ENCODE data around the gene ALPL.

The ALPL gene

GRCh38 chr1:21624571-21625389, 115.6 kb downstream of the ALPL start:
- no peak for DNase-seq (ENCODE audit: low read depth)
- H3K4me3 ChIP-seq (ENCODE audit: control insufficient read depth, low read depth, low read length), result no peak overlapping the region
- TF ChIP-seq, protein P1, sequence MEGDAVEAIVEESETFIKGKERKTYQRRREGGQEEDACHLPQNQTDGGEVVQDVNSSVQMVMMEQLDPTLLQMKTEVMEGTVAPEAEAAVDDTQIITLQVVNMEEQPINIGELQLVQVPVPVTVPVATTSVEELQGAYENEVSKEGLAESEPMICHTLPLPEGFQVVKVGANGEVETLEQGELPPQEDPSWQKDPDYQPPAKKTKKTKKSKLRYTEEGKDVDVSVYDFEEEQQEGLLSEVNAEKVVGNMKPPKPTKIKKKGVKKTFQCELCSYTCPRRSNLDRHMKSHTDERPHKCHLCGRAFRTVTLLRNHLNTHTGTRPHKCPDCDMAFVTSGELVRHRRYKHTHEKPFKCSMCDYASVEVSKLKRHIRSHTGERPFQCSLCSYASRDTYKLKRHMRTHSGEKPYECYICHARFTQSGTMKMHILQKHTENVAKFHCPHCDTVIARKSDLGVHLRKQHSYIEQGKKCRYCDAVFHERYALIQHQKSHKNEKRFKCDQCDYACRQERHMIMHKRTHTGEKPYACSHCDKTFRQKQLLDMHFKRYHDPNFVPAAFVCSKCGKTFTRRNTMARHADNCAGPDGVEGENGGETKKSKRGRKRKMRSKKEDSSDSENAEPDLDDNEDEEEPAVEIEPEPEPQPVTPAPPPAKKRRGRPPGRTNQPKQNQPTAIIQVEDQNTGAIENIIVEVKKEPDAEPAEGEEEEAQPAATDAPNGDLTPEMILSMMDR (conservative IDR thresholded peaks at IDR 0.05; ENCODE audit: control insufficient read depth, insufficient read depth, low read depth, low read length), result no peak

DNA sequence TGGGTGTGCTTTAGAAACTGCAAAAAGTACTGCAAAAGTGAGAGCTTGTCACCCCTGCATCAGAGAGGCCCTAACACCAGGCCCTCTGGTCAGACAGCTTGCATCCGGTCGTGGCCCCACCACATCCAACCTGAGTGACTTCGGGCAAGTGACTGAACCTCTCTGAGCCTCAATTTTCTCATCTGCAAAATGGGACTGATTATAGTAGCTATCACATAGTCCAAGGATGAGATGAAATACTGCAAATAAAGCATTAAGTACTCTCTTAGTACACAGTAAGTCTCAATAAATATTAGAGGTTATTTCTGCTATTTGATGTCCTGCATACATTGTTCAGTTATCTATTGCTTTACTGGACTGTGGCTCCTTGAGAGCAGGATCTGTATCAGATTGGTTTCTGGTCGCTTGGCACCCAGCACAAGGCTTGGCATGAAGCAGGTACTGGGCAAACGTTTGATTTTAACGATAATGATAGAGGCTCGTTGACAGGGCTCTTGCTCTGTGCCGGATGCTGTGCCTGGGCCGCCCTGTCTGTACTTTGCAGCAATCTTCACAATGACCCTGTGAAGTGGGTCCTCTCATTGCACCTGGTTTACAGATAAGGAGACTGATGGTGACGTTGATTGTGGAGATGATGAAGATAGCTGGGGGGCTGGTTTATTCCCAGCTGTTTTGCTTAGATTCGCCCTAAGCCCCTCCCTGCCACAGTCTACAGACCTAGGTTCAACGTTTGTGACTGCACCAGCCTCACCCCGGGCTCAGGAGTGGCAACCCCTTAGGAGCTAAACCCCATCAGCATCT, 116.4 kb downstream of the ALPL start:
- DNase-seq (ENCODE audit: low read depth), result no peak
- H3K4me3 ChIP-seq (ENCODE audit: control insufficient read depth, low read depth, low read length), result no peak overlapping the region
- TF ChIP-seq, protein P1 (conservative IDR thresholded peaks at IDR 0.05; ENCODE audit: control insufficient read depth, insufficient read depth, low read depth, low read length), result no peak

GRCh38 chr1:21626921-21627339, 117.7 kb downstream of the ALPL start:
- no peak overlapping the region for H3K4me3 ChIP-seq (ENCODE audit: control insufficient read depth, low read depth, low read length)
- TF ChIP-seq, protein P1 (conservative IDR thresholded peaks at IDR 0.05; ENCODE audit: control insufficient read depth, insufficient read depth, low read depth, low read length), result no peak
- DNase-seq (ENCODE audit: low read depth), result no peak

Data from fibroblast of mammary gland (primary cell).